GM12865 (cell line): ENCODE data around the gene AHSP.
"Not testable (repeated sequence)": the region's sequence is repeated elsewhere in the genome, so short reads cannot be mapped to it uniquely, and the experiment has no call there.

Experiments
- DNase-seq: peaks from one replicate; pipeline ENCODE4 v3.0.0; 2010; ENCODE audit warnings: low read depth
- H3K4me3 ChIP-seq: 2 replicates; pipeline ENCODE4 v1.5.1; 2011; ENCODE audit warnings: mild to moderate bottlenecking, low read depth, low read length, control low read depth
- CTCF ChIP-seq: IDR thresholded peaks from 2 replicates; pipeline ENCODE4 v1.5.1; 2011; ENCODE audit warnings: low read length, control low read depth, low read depth, inconsistent platforms; ENCODE audit not compliant: insufficient read depth; ENCODE audit errors: missing control alignments

The AHSP gene

GRCh38 chr16:31537362-31538242 lies 9.9 kb downstream of the AHSP start:
- H3K4me3 ChIP-seq = no peak overlapping the region
- no peak for DNase-seq

DNA sequence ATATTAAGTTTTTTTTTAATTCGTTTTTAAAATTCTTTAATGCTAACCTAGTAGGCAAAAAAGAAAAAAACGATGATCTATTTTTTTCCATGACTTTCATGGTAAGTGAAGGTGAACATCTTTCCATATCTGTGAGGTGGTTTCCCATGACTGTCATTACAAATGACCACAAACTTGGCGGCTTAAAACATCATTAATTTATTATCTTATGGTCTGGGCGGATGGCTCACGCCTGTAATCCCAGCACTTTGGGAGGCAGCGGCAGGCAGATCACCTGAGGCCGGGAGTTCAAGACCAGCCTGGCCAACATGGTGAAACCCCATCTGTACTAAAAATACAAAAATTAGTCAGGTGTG lies 10.5 kb downstream of the AHSP start:
- H3K4me3 ChIP-seq, DNase-seq: not testable (repeated sequence)

More at GRCh38 chr16:31537362-31538242, 9.9 kb downstream of the AHSP start:
- no peak for TF ChIP-seq CTCF

GRCh38 chr16:31539762-31540161 lies 12.1 kb downstream of the AHSP start:
- DNase-seq, H3K4me3 ChIP-seq: not testable (repeated sequence)

GRCh38 chr16:31542763-31543162 lies 15.1 kb downstream of the AHSP start:
- H3K4me3 ChIP-seq = no peak overlapping the region
- DNase-seq = no peak
- TF ChIP-seq CTCF = no peak

DNA sequence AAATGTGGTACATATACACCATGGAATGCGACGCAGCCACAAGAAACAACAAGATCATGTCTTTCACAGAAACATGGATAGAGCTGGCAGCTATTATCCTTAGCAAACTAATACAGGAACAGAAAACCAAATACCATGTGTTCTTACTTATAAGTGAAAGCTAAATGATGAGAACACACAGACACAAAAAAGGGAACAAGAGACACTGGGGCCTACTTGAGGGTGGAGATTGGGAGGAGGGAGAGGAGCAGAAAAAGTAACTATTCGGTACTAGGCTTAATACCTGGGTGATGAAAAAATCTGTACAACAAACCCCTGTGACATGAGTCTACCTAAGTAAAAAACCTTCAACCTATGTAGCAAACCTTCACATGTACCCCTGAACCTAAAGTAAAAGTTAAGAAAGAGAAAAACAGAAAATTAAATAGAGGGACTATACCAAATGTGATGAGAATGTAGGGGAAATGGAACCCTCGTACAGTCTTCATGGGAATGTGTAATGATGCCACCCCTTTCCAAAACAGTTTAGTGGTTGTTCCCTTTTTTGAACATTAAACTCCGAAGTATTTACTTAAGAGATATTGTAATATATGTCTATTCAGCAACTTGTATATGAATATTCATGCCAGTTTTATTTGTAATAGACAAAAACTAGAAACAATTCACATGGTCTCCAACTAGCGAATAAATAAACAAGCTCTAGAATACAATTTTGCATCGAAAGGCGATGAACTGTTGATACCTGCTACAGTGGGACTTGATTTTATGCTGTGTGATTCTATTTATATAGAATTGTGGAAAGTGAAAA lies 33.9 kb downstream of the AHSP start:
- no peak for DNase-seq
- H3K4me3 ChIP-seq = no peak overlapping the region
- TF ChIP-seq CTCF = no peak

DNA sequence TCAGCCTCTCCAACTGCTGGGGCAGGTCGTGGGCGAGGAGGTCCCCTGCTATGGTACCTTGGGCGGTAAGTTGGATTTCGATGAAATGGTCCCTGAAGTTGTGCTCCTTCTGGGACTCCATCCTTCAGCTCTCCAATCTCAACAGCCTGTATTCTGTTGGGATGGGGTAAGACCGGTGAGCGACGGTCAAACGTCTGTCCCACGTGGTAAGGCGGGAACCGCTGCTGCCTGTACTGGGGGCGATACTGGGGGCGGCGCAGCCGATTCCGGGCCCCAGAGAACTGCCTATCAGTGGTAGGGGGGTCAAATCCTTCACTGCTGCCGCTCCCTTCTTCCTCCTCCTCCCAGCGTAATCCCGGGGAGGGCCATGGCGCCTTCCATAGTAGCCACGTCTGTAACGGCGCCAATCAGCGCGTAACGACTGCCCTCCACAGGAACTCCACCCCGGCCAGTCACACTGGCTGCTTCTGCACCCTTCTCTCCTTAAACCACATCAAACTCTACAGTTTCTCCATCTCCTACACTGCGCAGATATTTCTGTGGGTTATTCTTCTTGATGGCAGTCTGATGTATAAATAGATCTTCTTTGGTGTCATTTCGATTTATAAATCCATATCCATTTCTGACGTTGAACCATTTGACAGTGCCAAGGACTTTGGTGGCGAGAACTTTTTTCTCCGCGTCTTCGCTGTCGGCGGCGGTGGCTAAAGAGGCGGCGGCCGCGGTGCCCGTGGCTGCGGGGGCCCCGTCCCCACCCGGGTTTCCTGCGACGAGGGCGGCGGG lies 41.1 kb downstream of the AHSP start:
- no peak for TF ChIP-seq CTCF
- no peak for DNase-seq
- no peak overlapping the region for H3K4me3 ChIP-seq

DNA sequence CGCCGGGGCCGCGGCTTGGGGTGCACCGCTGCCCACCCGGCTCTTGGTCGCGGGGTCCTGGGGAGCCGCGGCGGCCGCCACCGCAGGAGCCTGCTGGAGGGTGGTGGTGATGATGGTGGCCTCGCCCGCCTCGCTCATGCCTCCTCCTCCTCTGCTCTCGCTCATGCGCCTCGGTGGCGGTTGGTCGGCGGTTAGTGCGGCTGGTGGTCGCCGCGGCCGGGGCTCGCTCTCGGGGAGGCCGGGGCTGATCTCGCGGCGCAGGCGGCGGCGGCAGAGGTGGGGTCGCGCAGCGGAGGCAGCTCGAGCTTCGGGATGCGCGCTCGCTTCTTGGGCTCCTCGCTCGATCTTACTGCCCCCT lies 41.6 kb downstream of the AHSP start:
- H3K4me3 ChIP-seq = no peak overlapping the region
- no peak for DNase-seq
- no peak for TF ChIP-seq CTCF
